ENCODE data around the gene MTHFR. TPM values are rescaled to one million over a fixed set of nuclear protein-coding genes. Genes with fewer than 3 reads are reported as not detected.

MTHFR gene
- total and polyA plus RNA-seq, 2 of the 4 experiments (the other 2 are of a cell fraction), result 7.3 to 7.4 TPM

DNA sequence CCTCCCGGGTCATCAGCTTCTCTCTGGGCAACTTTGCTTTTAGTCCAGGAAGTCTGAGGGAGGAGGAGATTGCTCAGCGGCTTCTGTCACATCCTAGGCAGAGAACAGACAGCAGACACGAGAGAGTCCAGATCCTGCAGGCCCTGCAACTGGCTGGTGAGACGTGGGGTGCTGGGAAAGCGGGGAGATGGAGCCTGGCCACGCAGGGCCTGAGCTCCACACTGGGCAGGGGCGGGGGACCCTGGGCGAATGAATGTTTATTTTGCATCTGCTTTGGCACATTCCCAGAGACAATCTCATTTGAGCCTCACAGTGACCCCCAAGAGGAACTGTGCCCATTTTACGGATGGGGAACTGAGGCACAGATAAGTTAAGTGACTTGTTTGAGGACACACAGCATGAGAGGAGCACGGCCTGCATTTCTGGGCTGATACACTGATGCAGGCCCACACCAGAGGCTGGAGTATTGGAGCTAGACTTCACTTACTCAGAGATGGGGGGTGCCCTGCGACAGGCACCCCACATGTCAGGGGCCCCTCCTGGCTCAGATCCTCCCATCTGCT lies 34.2 kb downstream of the MTHFR start:
- no peak overlapping the region for H3K14ac ChIP-seq (replicated peaks; ENCODE audit: low read depth, low read length)
- ATAC-seq (ENCODE audit: low read depth) (no peak), DNase-seq (no peak)
- TF ChIP-seq MAFK (IDR thresholded peaks at IDR 0.05; ENCODE audit: low read depth, low read length) (no peak), RAD21 (IDR thresholded peaks at IDR 0.05; ENCODE audit: low read length) (no peak), POLR2A (IDR thresholded peaks at IDR 0.05; ENCODE audit: low read depth, low read length) (no peak), RCOR1 (IDR thresholded peaks at IDR 0.05; ENCODE audit: insufficient replicate concordance, low read length) (no peak)
- H2BK5ac ChIP-seq (ENCODE audit: low read depth, low read length, poor library complexity, severe bottlenecking), result no peak overlapping the region
- ChIA-PET POLR2A (ENCODE audit: unreplicated experiment) (no interaction called here), CTCF (no interaction called here)
- H2BK20ac ChIP-seq (ENCODE audit: low read depth, low read length), result no peak overlapping the region
- WGBS, 2 experiments (ENCODE audit: extremely low coverage in 2 of 2, insufficient read length in 1 of 2), result 33% methylated on average over 3 of the region's 11 CpGs; no CpG with 5 or more reads in 1 of the 2 experiments
- H3K4ac ChIP-seq (ENCODE audit: low read depth, low read length), result no peak overlapping the region
- H2BK15ac ChIP-seq (ENCODE audit: low read depth, low read length), result no peak overlapping the region
- H2AK5ac ChIP-seq (ENCODE audit: low read depth, low read length), result no peak overlapping the region
- H2AFZ ChIP-seq (replicated peaks; ENCODE audit: low read length, poor library complexity), result peak overlapping the region; percentile 67
- H3K36me3 ChIP-seq (ENCODE audit: control insufficient read depth, insufficient read depth, low read length), result no peaks in the 10 kb centered on the region
- no peak overlapping the region for H2BK120ac ChIP-seq (ENCODE audit: low read depth, low read length)
- no peak overlapping the region for H3K56ac ChIP-seq (ENCODE audit: extremely low read depth, insufficient read depth, low read length)
- no peak overlapping the region for H3K18ac ChIP-seq (ENCODE audit: low read depth, low read length)
- peak overlapping the region; percentile 14 for H2AK9ac ChIP-seq (replicated peaks; ENCODE audit: low read depth, low read length, poor library complexity)
- no peaks in the 10 kb centered on the region for H3K9me1 ChIP-seq (ENCODE audit: insufficient read depth, low read length)
- no peak overlapping the region for H4K91ac ChIP-seq (ENCODE audit: insufficient read depth, low read depth, low read length)
- H3K4me1 ChIP-seq (ENCODE audit: control insufficient read depth, insufficient read depth, low read length), result no peaks in the 10 kb centered on the region
- peaks cover 12% of the 10 kb centered on the region for H3K27me3 ChIP-seq (ENCODE audit: control insufficient read depth, insufficient read depth, low read length)
- intact Hi-C loops (cut with micrococcal nuclease), result no loop called here
- no peaks in the 10 kb centered on the region for H4K20me1 ChIP-seq (ENCODE audit: insufficient read depth, low read length)
- in situ Hi-C loops (cut with MboI; ENCODE audit: low sequenced_read_pairs), result no loop called here
- no peak overlapping the region for H4K8ac ChIP-seq (ENCODE audit: low read depth in 2 of 2, low read length in 2 of 2)
- H3K4me2 ChIP-seq (ENCODE audit: low read depth, low read length), result no peak overlapping the region
- H3K23ac ChIP-seq (ENCODE audit: low read depth, low read length), result no peak overlapping the region
- no peak overlapping the region for H3K9ac ChIP-seq (ENCODE audit: low read depth, low read length)
- no TSS peak for BruUV-seq (replicated peaks)
- no peaks in the 10 kb centered on the region for H3K9me3 ChIP-seq (ENCODE audit: control insufficient read depth, insufficient read depth, low read length)
- dilution Hi-C loops (cut with HindIII; ENCODE audit: low sequenced_read_pairs, unreplicated experiment), result no loop called here
- no peak overlapping the region for H3K4me3 ChIP-seq (ENCODE audit: insufficient read depth, low read depth, low read length)
- no peak overlapping the region for H3K27ac ChIP-seq (ENCODE audit: insufficient read depth, low read length)
- H4K5ac ChIP-seq (ENCODE audit: low read depth, low read length), result no peak overlapping the region
- H3K79me1 ChIP-seq (ENCODE audit: low read depth in 1 of 2, low read length in 2 of 2), result no peaks in the 10 kb centered on the region
